Tibial nerve (tissue), 4 donors: ENCODE measurements around the gene RAET1L. TPM values are rescaled to one million over a fixed set of nuclear protein-coding genes. Genes with fewer than 3 reads are reported as not detected.

ENCODE experiments used
- DNase-seq, 2 donors: peaks; one replicate each; pipeline ENCODE4 v3.0.0-alpha.2; 2019; ENCODE audit warnings: low spot score in 2 of 2
- H3K27ac ChIP-seq, 4 donors: fragments of 200-600 bp; sonication (generic) in 3 of 4; one replicate each; pipeline ENCODE4 v1.5.1; 2017 to 2019; ENCODE audit warnings: mild to moderate bottlenecking in 1 of 4
- H3K27me3 ChIP-seq, 2 donors: fragments of 200-600 bp; sonication (generic) in 1 of 2; one replicate each; pipeline versions ENCODE4 v1.5.1 to v1.6.0; 2017 to 2019
- H3K36me3 ChIP-seq, 3 donors: fragments of 200-600 bp; sonication (generic); one replicate each; pipeline ENCODE4 v1.5.1; 2018 to 2019
- H3K4me1 ChIP-seq, 4 donors: fragments of 200-600 bp; sonication (generic) in 3 of 4; one replicate each; pipeline ENCODE4 v1.5.1; 2017 to 2019
- H3K4me3 ChIP-seq, 4 donors: fragments of 200-600 bp; sonication (generic) in 3 of 4; one replicate each; pipeline ENCODE4 v1.5.1; 2017 to 2019; ENCODE audit warnings: mild to moderate bottlenecking in 1 of 4, moderate library complexity in 1 of 4
- H3K9me3 ChIP-seq, 4 donors: fragments of 200-600 bp; sonication (generic) in 3 of 4; one replicate each; pipeline ENCODE4 v1.5.1; 2017 to 2019
- CTCF ChIP-seq, 5 experiments: fragments of 200-600 bp in 3 of 5; fragments of 450-650 bp in 2 of 5; sonication (generic) in 3 of 5; IDR thresholded peaks; one replicate each; pipeline ENCODE4 v1.5.1; 2016 to 2019; ENCODE audit warnings: antibody characterized with exemption in 5 of 5, mild to moderate bottlenecking in 3 of 5, moderate library complexity in 2 of 5
- EP300 ChIP-seq, 2 donors: sonication (generic); formaldehyde crosslinking; IDR thresholded peaks; one replicate each; pipeline ENCODE4 v1.6.1; 2017; ENCODE audit warnings: antibody characterized with exemption in 2 of 2, mild to moderate bottlenecking in 1 of 2
- POLR2A ChIP-seq, 2 donors: fragments of 450-650 bp; IDR thresholded peaks; one replicate each; pipeline ENCODE4 v1.6.1; 2017; ENCODE audit warnings: antibody characterized with exemption in 2 of 2, mild to moderate bottlenecking in 2 of 2, moderate library complexity in 2 of 2
- WGBS, 2 donors: methylation state at CpG; one replicate each; pipeline ENCODE4 v1.1.5; 2018; 5-methylcytosine and 5-hydroxymethylcytosine counted together
- total RNA-seq, 4 donors: library from RNA; depleted of rRNA; stranded (reverse); fragments of >200 nt; gene quantifications; one replicate each; pipeline ENCODE4 v1.1.0, GENCODE V29; 2016

RAET1L gene
- total RNA-seq, 4 donors from 2014 or later: not detected

- DNase-seq: no peak
- Histone ChIP-seq H3K9me3 (no peaks in the 10 kb centered on the region), H3K4me1 (peaks cover 0 to 14% (median 8%) of the 10 kb centered on the region in 4 donors), H3K36me3 (no peaks in the 10 kb centered on the region), H3K4me3 (no peak overlapping the region), H3K27me3 (peaks cover 0 to 36% of the 10 kb centered on the region in 2 donors), H3K27ac (no peak overlapping the region)
- no peak for TF ChIP-seq POLR2A (IDR thresholded peaks at IDR 0.05)
- no peak for TF ChIP-seq EP300 (IDR thresholded peaks at IDR 0.05)
- WGBS, 2 donors: 69 to 83% methylated on average over 4 of the region's 4 CpGs
Observed at GRCh38 chr6:150029749-150030148, 4.4 kb upstream of the RAET1L start.

GRCh38 chr6:150029276-150029675, 3.9 kb upstream of the RAET1L start:
- Histone ChIP-seq H3K4me3 (no peak overlapping the region), H3K9me3 (no peaks in the 10 kb centered on the region), H3K4me1 (peaks cover 0 to 15% (median 8%) of the 10 kb centered on the region in 4 donors), H3K27me3 (peaks cover 0 to 41% of the 10 kb centered on the region in 2 donors), H3K27ac (no peak overlapping the region), H3K36me3 (no peaks in the 10 kb centered on the region)
- no peak for DNase-seq
- 82 to 90% methylated on average over 7 of the region's 7 CpGs for WGBS, 2 donors
- TF ChIP-seq CTCF (IDR thresholded peaks at IDR 0.05) (no peak), POLR2A (IDR thresholded peaks at IDR 0.05) (no peak), EP300 (IDR thresholded peaks at IDR 0.05) (no peak)

- H3K27ac ChIP-seq: no peak overlapping the region
- H3K36me3 ChIP-seq: no peaks in the 10 kb centered on the region
- no peak overlapping the region for H3K4me3 ChIP-seq
- H3K4me1 ChIP-seq: peaks cover 0 to 15% (median 8%) of the 10 kb centered on the region in 4 donors
- TF ChIP-seq EP300 (IDR thresholded peaks at IDR 0.05): no peak
- TF ChIP-seq CTCF (IDR thresholded peaks at IDR 0.05): no peak
- no peak for TF ChIP-seq POLR2A (IDR thresholded peaks at IDR 0.05)
- peaks cover 0 to 46% of the 10 kb centered on the region in 2 donors for H3K27me3 ChIP-seq
- DNase-seq: no peak
- WGBS, 2 donors: 73 to 78% methylated on average over 8 of the region's 8 CpGs
- H3K9me3 ChIP-seq: no peaks in the 10 kb centered on the region
Observed at GRCh38 chr6:150028799-150029198, 3.5 kb upstream of the RAET1L start.

- Histone ChIP-seq H3K9me3 (no peaks in the 10 kb centered on the region), H3K27me3 (peaks cover 0 to 47% of the 10 kb centered on the region in 2 donors), H3K4me1 (peaks cover 0 to 15% (median 8%) of the 10 kb centered on the region in 4 donors), H3K27ac (no peak overlapping the region), H3K36me3 (no peaks in the 10 kb centered on the region), H3K4me3 (no peak overlapping the region)
- no peak for TF ChIP-seq POLR2A (IDR thresholded peaks at IDR 0.05)
- no peak for TF ChIP-seq CTCF (IDR thresholded peaks at IDR 0.05)
- no peak for TF ChIP-seq EP300 (IDR thresholded peaks at IDR 0.05)
- 72 to 82% methylated on average over 6 of the region's 6 CpGs for WGBS, 2 donors
- DNase-seq: no peak
Observed at GRCh38 chr6:150027806-150028565, 2.7 kb upstream of the RAET1L start.

- DNase-seq: no peak
- 83 to 88% methylated on average over 8 to 9 of the region's 9 CpGs for WGBS, 2 donors
Observed at GRCh38 chr6:150026976-150027805, 1.9 kb upstream of the RAET1L start.

More at GRCh38 chr6:150026976-150027805, 1.9 kb upstream of the RAET1L start:
- no peak for TF ChIP-seq EP300 (IDR thresholded peaks at IDR 0.05)
- TF ChIP-seq POLR2A (IDR thresholded peaks at IDR 0.05): no peak
- no peak for TF ChIP-seq CTCF (IDR thresholded peaks at IDR 0.05)
- no peaks in the 10 kb centered on the region for H3K36me3 ChIP-seq
- H3K27me3 ChIP-seq: peaks cover 0 to 47% of the 10 kb centered on the region in 2 donors
- no peaks in the 10 kb centered on the region for H3K9me3 ChIP-seq
- no peak overlapping the region for H3K27ac ChIP-seq
- H3K4me3 ChIP-seq: no peak overlapping the region
- peaks cover 0 to 15% (median 8%) of the 10 kb centered on the region in 4 donors for H3K4me1 ChIP-seq
